GM20431 (cell line): ENCODE measurements around the gene SWAP70.

ENCODE experiments used
- in situ Hi-C: fragments of 300-500 bp; cut with MseI, MboI; formaldehyde crosslinking; loops from one replicate; pipeline ENCODE4 v1.15.0; 2020; ENCODE audit warnings: low sequenced_read_pairs; ENCODE audit not compliant: unreplicated experiment

The SWAP70 gene

DNA sequence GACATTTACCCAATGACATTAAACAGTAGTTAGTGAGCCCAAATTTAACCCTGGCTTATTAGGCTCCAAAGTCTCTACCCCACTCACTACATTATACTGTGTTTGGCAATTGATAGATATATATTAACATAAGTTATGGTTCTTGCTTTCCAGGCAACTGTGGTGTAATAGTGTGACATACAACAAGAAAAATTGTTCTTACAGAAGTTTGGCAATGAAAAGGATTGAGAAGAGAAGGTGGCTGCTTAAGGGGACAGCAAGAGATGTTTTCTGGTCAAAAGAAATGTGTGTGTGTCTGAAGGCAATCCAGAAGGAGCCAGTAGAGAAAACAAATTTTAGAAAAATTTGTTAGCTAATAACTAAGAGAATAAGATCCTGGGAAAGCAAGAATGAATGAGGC is 132.4 kb downstream of the SWAP70 start:
- in situ Hi-C loops: no loop called here

DNA sequence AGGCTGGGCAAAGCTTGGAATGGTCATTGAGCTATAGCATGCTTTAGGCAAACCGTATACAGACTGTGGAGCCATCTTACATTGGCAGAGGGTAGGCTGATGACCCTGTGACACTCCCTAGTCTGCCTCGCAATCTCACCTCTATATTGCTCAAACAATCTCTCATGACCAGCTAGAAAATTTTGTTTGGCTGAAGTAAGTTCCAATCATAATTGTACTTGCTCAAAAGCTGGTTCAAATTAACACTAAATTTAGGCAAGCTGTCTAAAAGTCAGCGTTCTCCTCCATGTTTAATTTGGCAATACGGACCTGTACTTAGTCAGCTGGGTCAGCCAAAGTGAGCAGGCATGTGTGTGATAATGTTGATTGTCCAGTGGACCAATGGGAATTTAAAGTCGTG is 133.0 kb downstream of the SWAP70 start:
- in situ Hi-C loops: no loop called here

DNA sequence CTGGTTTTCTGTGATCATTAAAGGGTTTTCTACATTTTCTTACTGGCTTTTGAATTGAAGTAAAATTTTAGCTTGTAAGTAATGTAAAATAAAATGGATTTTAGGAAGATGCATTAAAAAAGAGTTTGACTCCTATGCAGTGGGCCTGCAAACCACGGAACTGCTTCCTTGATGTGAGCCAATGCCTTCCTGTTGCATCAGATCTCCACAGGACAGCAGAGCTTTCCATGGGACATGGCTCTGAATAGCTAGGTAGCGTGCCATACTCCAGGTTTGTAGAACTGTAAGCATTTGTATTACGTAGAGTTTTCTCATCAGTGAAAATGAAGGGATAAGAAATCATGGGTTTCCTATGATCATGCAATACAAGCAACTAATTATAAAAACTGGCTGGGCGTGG is 133.4 kb downstream of the SWAP70 start:
- in situ Hi-C loops: no loop called here

DNA sequence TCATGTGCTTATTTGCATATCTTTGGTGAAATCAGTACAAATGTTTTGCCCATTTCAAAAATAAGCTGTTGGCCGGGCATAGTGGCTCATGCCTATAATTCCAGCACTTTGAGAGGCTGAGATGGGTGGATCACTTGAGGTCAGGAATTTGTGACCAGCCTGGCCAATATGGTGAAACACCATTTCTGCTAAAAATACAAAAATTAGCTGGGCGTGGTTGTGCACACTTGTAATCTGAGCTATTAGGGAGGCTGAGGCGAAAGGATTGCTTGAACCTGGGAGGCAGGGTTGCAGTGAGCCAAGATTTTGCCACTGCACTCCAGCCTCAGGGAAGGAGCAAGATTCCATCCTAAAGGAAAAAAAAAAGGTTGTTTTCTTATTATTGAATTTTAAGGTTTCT is 136.0 kb downstream of the SWAP70 start:
- in situ Hi-C loops: no loop called here

DNA sequence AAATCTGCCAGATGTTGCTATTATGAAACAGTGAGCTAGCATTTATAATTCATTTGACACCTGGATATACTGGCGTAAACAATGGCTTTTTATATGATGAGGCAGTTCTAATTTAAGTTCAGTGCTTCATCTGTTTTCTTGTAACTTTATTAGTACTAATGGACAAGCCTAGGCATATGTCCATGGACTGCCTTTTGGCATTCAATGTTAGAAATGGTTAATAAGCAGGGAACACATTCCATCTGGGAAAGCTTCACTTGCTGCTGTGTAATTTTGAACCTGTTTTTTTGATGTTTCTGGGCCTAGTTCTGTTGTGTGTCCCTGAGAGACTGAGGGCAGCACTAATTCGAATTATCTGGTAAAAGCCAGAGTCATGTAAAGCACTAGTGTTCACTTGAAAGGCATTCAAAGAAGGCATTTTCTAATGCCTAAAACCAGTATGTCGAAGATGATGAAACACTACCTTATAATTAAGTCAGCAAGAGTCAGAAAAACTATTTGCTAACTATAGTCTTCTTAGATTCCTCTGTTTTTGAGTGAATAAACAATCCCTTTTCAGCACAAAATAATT is 138.5 kb downstream of the SWAP70 start:
- in situ Hi-C loops: no loop called here
